Measurements from ENCODE around the gene DCAF4. TPM values are rescaled to one million over a fixed set of nuclear protein-coding genes. Genes with fewer than 3 reads are reported as not detected.

DCAF4 gene
- total RNA-seq, 1 donor from 2014 or later, result 14.2 TPM

- DNase-seq (ENCODE audit: extremely low spot score in 2 of 2), result no peak
- Histone ChIP-seq H3K36me3 (peaks cover 0 to 86% of the 10 kb centered on the region in 2 donors), H3K9me3 (no peaks in the 10 kb centered on the region), H3K4me3 (no peak overlapping the region), H3K4me1 (no peaks in the 10 kb centered on the region), H3K27me3 (no peaks in the 10 kb centered on the region), H3K27ac (no peak overlapping the region)
- intact Hi-C loops (cut with DNase I), result no loop called here
- TF ChIP-seq CTCF (IDR thresholded peaks at IDR 0.05), result no peak
- no peak for TF ChIP-seq POLR2A (IDR thresholded peaks at IDR 0.05)
- no peak for TF ChIP-seq POLR2AphosphoS5 (IDR thresholded peaks at IDR 0.05; ENCODE audit: insufficient read depth in 1 of 2, low read depth in 1 of 2)
Measured at GRCh38 chr14:72975770-72976169, 49.5 kb downstream of the DCAF4 start.

GRCh38 chr14:72978856-72979255 is 52.6 kb downstream of the DCAF4 start:
- no peak for TF ChIP-seq CTCF (IDR thresholded peaks at IDR 0.05)
- TF ChIP-seq POLR2A (IDR thresholded peaks at IDR 0.05), result no peak
- no peak for TF ChIP-seq POLR2AphosphoS5 (IDR thresholded peaks at IDR 0.05; ENCODE audit: insufficient read depth in 1 of 2, low read depth in 1 of 2)
- Histone ChIP-seq H3K4me1 (no peaks in the 10 kb centered on the region), H3K9me3 (no peaks in the 10 kb centered on the region), H3K4me3 (no peak overlapping the region), H3K27me3 (no peaks in the 10 kb centered on the region), H3K36me3 (peaks cover 0 to 72% of the 10 kb centered on the region in 2 donors), H3K27ac (no peak overlapping the region)
- DNase-seq (ENCODE audit: extremely low spot score in 2 of 2), result no peak
- intact Hi-C loops (cut with DNase I), result no loop called here

- H3K4me1 ChIP-seq, result no peaks in the 10 kb centered on the region
- no peaks in the 10 kb centered on the region for H3K9me3 ChIP-seq
- H3K36me3 ChIP-seq, result peaks cover 0 to 66% of the 10 kb centered on the region in 2 donors
- no peak overlapping the region for H3K4me3 ChIP-seq
- DNase-seq (ENCODE audit: extremely low spot score in 2 of 2), result no peak
- TF ChIP-seq POLR2AphosphoS5 (IDR thresholded peaks at IDR 0.05; ENCODE audit: insufficient read depth in 1 of 2, low read depth in 1 of 2) (no peak), CTCF (IDR thresholded peaks at IDR 0.05) (no peak), POLR2A (IDR thresholded peaks at IDR 0.05) (no peak)
- H3K27me3 ChIP-seq, result no peaks in the 10 kb centered on the region
- intact Hi-C loops (cut with DNase I), result no loop called here
- H3K27ac ChIP-seq, result no peak overlapping the region
Measured at GRCh38 chr14:72980863-72981262, 54.6 kb downstream of the DCAF4 start.

- Histone ChIP-seq H3K4me1 (no peaks in the 10 kb centered on the region), H3K36me3 (peaks cover 0 to 56% of the 10 kb centered on the region in 2 donors), H3K9me3 (no peaks in the 10 kb centered on the region), H3K27me3 (no peaks in the 10 kb centered on the region), H3K27ac (no peak overlapping the region), H3K4me3 (no peak overlapping the region)
- DNase-seq (ENCODE audit: extremely low spot score in 2 of 2), result no peak
- TF ChIP-seq POLR2A (IDR thresholded peaks at IDR 0.05) (no peak), CTCF (IDR thresholded peaks at IDR 0.05) (no peak), POLR2AphosphoS5 (IDR thresholded peaks at IDR 0.05; ENCODE audit: insufficient read depth in 1 of 2, low read depth in 1 of 2) (no peak)
- intact Hi-C loops (cut with DNase I), result no loop called here
Measured at GRCh38 chr14:72982146-72982708, 56.0 kb downstream of the DCAF4 start.

- H3K36me3 ChIP-seq, result peaks cover 0 to 29% of the 10 kb centered on the region in 2 donors
- no peaks in the 10 kb centered on the region for H3K9me3 ChIP-seq
- intact Hi-C loops (cut with DNase I), result no loop called here
- TF ChIP-seq CTCF (IDR thresholded peaks at IDR 0.05), result no peak
- no peak for TF ChIP-seq POLR2A (IDR thresholded peaks at IDR 0.05)
- no peak for TF ChIP-seq POLR2AphosphoS5 (IDR thresholded peaks at IDR 0.05; ENCODE audit: insufficient read depth in 1 of 2, low read depth in 1 of 2)
- H3K27me3 ChIP-seq, result no peaks in the 10 kb centered on the region
- no peak overlapping the region for H3K4me3 ChIP-seq
- H3K27ac ChIP-seq, result no peak overlapping the region
- no peak for DNase-seq (ENCODE audit: extremely low spot score in 2 of 2)
- H3K4me1 ChIP-seq, result no peaks in the 10 kb centered on the region
Measured at GRCh38 chr14:72986214-72986613, 60.0 kb downstream of the DCAF4 start.
